H1 (cell line): ENCODE results near the gene RAD51B. TPM values are rescaled to one million over a fixed set of nuclear protein-coding genes. Genes with fewer than 3 reads are reported as not detected.

Source experiments
- ATF3 ChIP-seq: IDR thresholded peaks from 2 replicates; pipeline ENCODE4 v1.6.1; 2011; ENCODE audit warnings: low read depth, mild to moderate bottlenecking, low read length; ENCODE audit not compliant: insufficient read depth
- BCL11A ChIP-seq, 2 experiments: IDR thresholded peaks; one replicate each; pipeline ENCODE4 v1.6.1; 2011; ENCODE audit warnings: low read depth in 2 of 2, low read length in 2 of 2, mild to moderate bottlenecking in 2 of 2
- CTCF ChIP-seq, 3 experiments: IDR thresholded peaks; 1 replicate in 2 of 3; 2 replicates in 1 of 3; pipeline versions ENCODE4 v1.5.1 to v1.6.1; 2011; ENCODE audit warnings: low read length in 3 of 3, mild to moderate bottlenecking in 3 of 3, inconsistent platforms in 2 of 3, low read depth in 1 of 3, moderate library complexity in 1 of 3; ENCODE audit not compliant: insufficient read depth in 1 of 3; ENCODE audit errors: control extremely low read depth in 1 of 3
- JUND ChIP-seq: IDR thresholded peaks from 2 replicates; pipeline ENCODE4 v1.6.1; 2011; ENCODE audit warnings: mild to moderate bottlenecking, improper control_type of control experiment, low read length
- ZNF274 ChIP-seq: IDR thresholded peaks from 2 replicates; pipeline ENCODE4 v1.7.0; 2012; ENCODE audit warnings: low read length, borderline replicate concordance; ENCODE audit errors: extremely low read depth
- polyA plus RNA-seq, 7 experiments: library from polyadenylated mRNA; depleted of rRNA in 3 of 7; stranded (reverse) in 5 of 7; unstranded in 2 of 7; fragments of >200 nt in 5 of 7; fragments of 200-250 nt in 2 of 7; gene quantifications; 1 replicate in 5 of 7; 2 replicates in 1 of 7; 4 replicates in 1 of 7; pipeline versions ENCODE4 v1.2.1 to v1.2.3, GENCODE V29; 2011 to 2013; ENCODE audit warnings: missing spikeins in 2 of 7, mixed read lengths in 2 of 7
- total RNA-seq: library from RNA; stranded (reverse); fragmentation: NEBNext Ultra II Directional; extraction: Animal tissue kit (Norgen Biotek cat#: 25700); gene quantifications from 2 replicates; pipeline ENCODE4 v1.2.1, GENCODE V29; 2021

The RAD51B gene
- total and polyA plus RNA-seq, 2 of the 8 experiments (the other 6 are each of a cell fraction or from before 2014, with no cell fraction given) = 3.9 to 14.9 TPM

- no peak for TF ChIP-seq ATF3
- no peak for TF ChIP-seq JUND
- no peak for TF ChIP-seq BCL11A (IDR thresholded peaks at IDR 0.05; ENCODE audit: low read depth in 2 of 2, low read length in 2 of 2)
- TF ChIP-seq CTCF (IDR thresholded peaks at IDR 0.05; ENCODE audit: control extremely low read depth in 1 of 3, insufficient read depth in 1 of 3, low read depth in 1 of 3, low read length in 3 of 3) = no peak
- no peak for TF ChIP-seq ZNF274
- TF ChIP-seq, all 59 proteins: peak for 0
Measured at GRCh38 chr14:68702135-68702534, 882.6 kb downstream of the RAD51B start (continued).
